Activated B cell treated with CpG ODN at 0.5 μM for 24 hours (primary cell): ENCODE data around the gene CDYL. TPM values are rescaled to one million over a fixed set of nuclear protein-coding genes. Genes with fewer than 3 reads are reported as not detected.

ENCODE experiments used
- ATAC-seq: fragments of 200-7000 bp; cut with Tn5 transposase; one replicate; pipeline ENCODE4 v1.10.0; 2021; ENCODE audit warnings: low read depth, mild to moderate bottlenecking, moderate library complexity
- CTCF ChIA-PET: fragments of 350-600 bp; sonication (Branson Sonifier 250); formaldehyde crosslinking; loops from one replicate; lab custom pipeline; 2021; ENCODE audit warnings: antibody characterized with exemption; lab: Charles Lee
- POLR2A ChIA-PET: fragments of 350-600 bp; sonication (Branson Sonifier 250); formaldehyde crosslinking; loops from one replicate; lab custom pipeline; 2021; ENCODE audit warnings: antibody characterized with exemption; lab: Charles Lee
- DNase-seq: peaks from one replicate; pipeline ENCODE4 v3.0.0; 2022
- H3K27ac Mint-ChIP-seq: one replicate; pipeline ENCODE4 v1.8.0; 2020; ENCODE audit warnings: mixed read lengths
- H3K27me3 Mint-ChIP-seq: one replicate; pipeline ENCODE4 v1.8.0; 2021; ENCODE audit warnings: mixed read lengths
- H3K36me3 Mint-ChIP-seq: one replicate; pipeline ENCODE4 v1.8.0; 2021; ENCODE audit warnings: low read depth, mixed read lengths
- H3K4me1 Mint-ChIP-seq: one replicate; pipeline ENCODE4 v1.8.0; 2021; ENCODE audit warnings: mixed read lengths
- H3K4me3 Mint-ChIP-seq: one replicate; pipeline ENCODE4 v1.8.0; 2020; ENCODE audit warnings: mild to moderate bottlenecking, mixed read lengths
- H3K9me3 Mint-ChIP-seq: one replicate; pipeline ENCODE4 v1.8.0; 2020; ENCODE audit warnings: mixed read lengths
- CTCF ChIP-seq: fragments of 200-600 bp; IDR thresholded peaks from one replicate; pipeline ENCODE4 v1.8.0; 2022; ENCODE audit warnings: antibody characterized with exemption, mild to moderate bottlenecking
- intact Hi-C: fragments of 100-400 bp; cut with micrococcal nuclease; formaldehyde crosslinking; loops from one replicate; pipeline ENCODE4 v1.15.1; 2024
- total RNA-seq: library from RNA; stranded (reverse); gene quantifications from 2 replicates; pipeline ENCODE4 v1.2.3, GENCODE V29; 2022

The CDYL gene
- total RNA-seq, 1 donor from 2014 or later, result 47.5 TPM

- Mint-ChIP-seq H3K4me3 (no peak overlapping the region), H3K27me3 (no peaks in the 10 kb centered on the region), H3K36me3 (no peaks in the 10 kb centered on the region), H3K9me3 (no peaks in the 10 kb centered on the region), H3K27ac (no peak overlapping the region), H3K4me1 (no peaks in the 10 kb centered on the region)
- no peak for ATAC-seq
- no peak for TF ChIP-seq CTCF
- no peak for DNase-seq
- ChIA-PET CTCF (no interaction called here), POLR2A (no interaction called here)
- intact Hi-C loops, result no loop called here
These were observed 188.7 kb downstream of the CDYL start for GRCh38 chr6:4964675-4965561.

- no peak for TF ChIP-seq CTCF
These were observed 189.6 kb downstream of the CDYL start for GRCh38 chr6:4965562-4966389.

GRCh38 chr6:4967301-4968030 is 191.3 kb downstream of the CDYL start:
- no peaks in the 10 kb centered on the region for H3K9me3 Mint-ChIP-seq
- no peak overlapping the region for H3K4me3 Mint-ChIP-seq
- CTCF ChIA-PET, result no interaction called here
- POLR2A ChIA-PET, result no interaction called here
- no peaks in the 10 kb centered on the region for H3K4me1 Mint-ChIP-seq
- no peak overlapping the region for H3K27ac Mint-ChIP-seq
- no peak for DNase-seq
- H3K36me3 Mint-ChIP-seq, result no peaks in the 10 kb centered on the region
- peaks cover 4% of the 10 kb centered on the region for H3K27me3 Mint-ChIP-seq
- ATAC-seq, result no peak
- no peak for TF ChIP-seq CTCF
- intact Hi-C loops, result no loop called here

More at GRCh38 chr6:4965562-4966389, 189.6 kb downstream of the CDYL start:
- no peaks in the 10 kb centered on the region for H3K9me3 Mint-ChIP-seq
- no peaks in the 10 kb centered on the region for H3K27me3 Mint-ChIP-seq
- intact Hi-C loops, result no loop called here
- ATAC-seq (no peak), DNase-seq (no peak)
- ChIA-PET CTCF (no interaction called here), POLR2A (no interaction called here)
- H3K4me1 Mint-ChIP-seq, result no peaks in the 10 kb centered on the region
- no peaks in the 10 kb centered on the region for H3K36me3 Mint-ChIP-seq
- no peak overlapping the region for H3K4me3 Mint-ChIP-seq
- H3K27ac Mint-ChIP-seq, result no peak overlapping the region

- Mint-ChIP-seq H3K4me3 (no peak overlapping the region), H3K9me3 (no peaks in the 10 kb centered on the region), H3K27ac (no peak overlapping the region), H3K4me1 (no peaks in the 10 kb centered on the region), H3K27me3 (peaks cover 6% of the 10 kb centered on the region), H3K36me3 (no peaks in the 10 kb centered on the region)
- POLR2A ChIA-PET, result no interaction called here
- intact Hi-C loops, result no loop called here
- no peak for TF ChIP-seq CTCF
- CTCF ChIA-PET, result no interaction called here
- ATAC-seq (no peak), DNase-seq (no peak)
These were observed 193.5 kb downstream of the CDYL start for GRCh38 chr6:4969609-4970285.
